ENCODE results near the gene MB21D2.

DNA sequence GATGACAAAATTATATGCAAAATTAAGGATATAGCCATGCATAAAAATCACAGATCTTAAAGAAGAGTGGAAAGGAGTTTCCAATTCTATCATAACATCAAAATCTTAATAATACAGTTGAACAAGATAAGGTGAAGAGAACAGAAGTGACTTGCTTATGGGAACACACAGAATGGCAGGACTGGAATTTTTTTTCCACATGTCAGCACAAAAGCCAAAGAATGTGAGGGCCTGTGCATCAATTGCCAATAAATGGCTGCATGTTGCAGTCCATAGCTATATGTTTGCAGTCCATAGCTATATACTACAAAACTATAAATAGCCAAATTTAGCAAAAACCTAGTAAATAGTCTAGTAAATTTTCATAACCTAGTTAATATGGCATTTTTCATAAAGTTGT is 10.4 kb upstream of the MB21D2 start:
- TF ChIP-seq POLR2A (IDR thresholded peaks at IDR 0.05) (no peak), CTCF (IDR thresholded peaks at IDR 0.05 in 8 of 11, conservative IDR thresholded peaks at IDR 0.05 in 3 of 11) (no peak), POLR2AphosphoS5 (IDR thresholded peaks at IDR 0.05) (no peak)
